ENCODE data around the gene PIGC.

GRCh38 chr1:172476218-172476811, 32.4 kb upstream of the PIGC start:
- TF ChIP-seq CTCF (conservative IDR thresholded peaks at IDR 0.05): no peak
- no peak for TF ChIP-seq ZFX (IDR thresholded peaks at IDR 0.05)
